ENCODE results near the gene HOXA13. TPM values are rescaled to one million over a fixed set of nuclear protein-coding genes. Genes with fewer than 3 reads are reported as not detected.

HOXA13 gene
- total RNA-seq, 4 donors from 2014 or later: not detected

DNA sequence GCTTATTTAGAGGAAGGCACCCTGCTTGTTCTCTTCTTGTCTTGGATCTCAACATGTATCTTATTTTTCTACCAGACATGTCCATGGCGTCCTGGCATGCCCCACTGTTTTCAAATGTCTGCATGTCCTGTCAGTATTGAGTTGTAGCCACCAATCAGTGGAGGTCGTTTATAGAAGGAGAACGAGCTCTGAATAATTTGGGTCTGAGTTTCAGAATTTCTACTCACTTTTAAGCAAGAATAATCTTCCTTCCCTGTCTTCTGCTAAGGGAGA, 2.9 kb upstream of the HOXA13 start:
- intact Hi-C loops (cut with DNase I): loop anchor here (10.0 kb wide), 1 partner anchor 722 kb away; no protein-coding TSS in a partner anchor
- DNase-seq: no peak
- TF ChIP-seq, protein P1, sequence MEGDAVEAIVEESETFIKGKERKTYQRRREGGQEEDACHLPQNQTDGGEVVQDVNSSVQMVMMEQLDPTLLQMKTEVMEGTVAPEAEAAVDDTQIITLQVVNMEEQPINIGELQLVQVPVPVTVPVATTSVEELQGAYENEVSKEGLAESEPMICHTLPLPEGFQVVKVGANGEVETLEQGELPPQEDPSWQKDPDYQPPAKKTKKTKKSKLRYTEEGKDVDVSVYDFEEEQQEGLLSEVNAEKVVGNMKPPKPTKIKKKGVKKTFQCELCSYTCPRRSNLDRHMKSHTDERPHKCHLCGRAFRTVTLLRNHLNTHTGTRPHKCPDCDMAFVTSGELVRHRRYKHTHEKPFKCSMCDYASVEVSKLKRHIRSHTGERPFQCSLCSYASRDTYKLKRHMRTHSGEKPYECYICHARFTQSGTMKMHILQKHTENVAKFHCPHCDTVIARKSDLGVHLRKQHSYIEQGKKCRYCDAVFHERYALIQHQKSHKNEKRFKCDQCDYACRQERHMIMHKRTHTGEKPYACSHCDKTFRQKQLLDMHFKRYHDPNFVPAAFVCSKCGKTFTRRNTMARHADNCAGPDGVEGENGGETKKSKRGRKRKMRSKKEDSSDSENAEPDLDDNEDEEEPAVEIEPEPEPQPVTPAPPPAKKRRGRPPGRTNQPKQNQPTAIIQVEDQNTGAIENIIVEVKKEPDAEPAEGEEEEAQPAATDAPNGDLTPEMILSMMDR (IDR thresholded peaks at IDR 0.05): no peak
- TF ChIP-seq POLR2A (IDR thresholded peaks at IDR 0.05): no peak
- Histone ChIP-seq H3K27ac (no peak overlapping the region), H3K4me3 (replicated peaks in 1 of 3) (no peak overlapping the region), H3K9me3 (no peaks in the 10 kb centered on the region), H3K36me3 (no peaks in the 10 kb centered on the region), H3K27me3 (peaks cover 69% of the 10 kb centered on the region), H3K4me1 (peaks cover 9 to 39% of the 10 kb centered on the region in 2 donors)
- 16 to 19% methylated on average over 3 of the region's 3 CpGs for WGBS, 2 donors

DNA sequence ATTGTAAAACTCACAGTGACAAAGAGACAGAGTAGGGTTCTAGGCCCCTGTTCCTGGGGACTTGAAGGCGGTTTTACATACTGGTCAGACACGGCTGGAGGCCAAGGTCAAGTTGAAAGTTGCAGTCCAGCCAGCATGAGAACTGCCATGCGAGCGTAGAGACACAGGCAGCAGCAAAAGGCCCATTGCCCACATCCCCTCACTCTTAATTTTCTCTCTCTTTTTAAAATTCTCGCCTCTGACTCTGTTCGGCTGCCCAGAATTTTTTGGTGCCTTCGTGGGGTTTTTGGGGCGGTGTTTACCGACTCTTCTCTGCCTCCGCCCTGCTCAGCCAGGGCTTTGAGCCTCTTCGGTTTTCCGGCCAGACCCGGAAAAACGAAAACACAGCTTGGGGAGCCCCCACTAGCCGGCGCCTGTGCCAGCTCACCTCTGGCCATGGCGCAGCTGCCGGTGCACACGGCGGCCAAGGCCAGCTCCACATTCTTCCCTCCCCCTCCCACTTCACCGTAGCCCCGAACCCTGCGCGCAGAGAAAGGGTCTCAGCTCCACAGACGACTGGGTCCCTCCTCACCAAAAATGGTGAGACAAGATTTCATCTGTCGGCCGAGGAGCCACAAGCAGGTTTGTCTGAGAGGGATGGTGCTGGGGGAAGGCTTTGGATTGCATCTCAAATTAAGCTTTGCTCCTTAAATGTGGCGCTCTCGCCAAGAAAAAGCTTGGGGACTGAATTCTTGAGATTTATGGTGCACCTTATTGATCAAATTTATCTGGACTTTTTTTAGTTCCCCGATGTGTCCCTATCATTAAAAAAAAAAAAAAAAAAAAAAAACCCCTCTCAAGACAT, 2.3 kb upstream of the HOXA13 start:
- 17 to 24% methylated on average over 22 to 29 of the region's 30 CpGs for WGBS, 2 donors
- Histone ChIP-seq H3K27me3 (peaks cover 75% of the 10 kb centered on the region), H3K4me3 (replicated peaks in 1 of 3) (no peak overlapping the region), H3K9me3 (no peaks in the 10 kb centered on the region), H3K27ac (no peak overlapping the region), H3K36me3 (no peaks in the 10 kb centered on the region), H3K4me1 (peaks cover 9 to 39% of the 10 kb centered on the region in 2 donors)
- TF ChIP-seq POLR2A (IDR thresholded peaks at IDR 0.05): no peak
- no peak for DNase-seq
- intact Hi-C loops (cut with DNase I): loop anchor here (10.0 kb wide), 1 partner anchor 723 kb away; no protein-coding TSS in a partner anchor

DNA sequence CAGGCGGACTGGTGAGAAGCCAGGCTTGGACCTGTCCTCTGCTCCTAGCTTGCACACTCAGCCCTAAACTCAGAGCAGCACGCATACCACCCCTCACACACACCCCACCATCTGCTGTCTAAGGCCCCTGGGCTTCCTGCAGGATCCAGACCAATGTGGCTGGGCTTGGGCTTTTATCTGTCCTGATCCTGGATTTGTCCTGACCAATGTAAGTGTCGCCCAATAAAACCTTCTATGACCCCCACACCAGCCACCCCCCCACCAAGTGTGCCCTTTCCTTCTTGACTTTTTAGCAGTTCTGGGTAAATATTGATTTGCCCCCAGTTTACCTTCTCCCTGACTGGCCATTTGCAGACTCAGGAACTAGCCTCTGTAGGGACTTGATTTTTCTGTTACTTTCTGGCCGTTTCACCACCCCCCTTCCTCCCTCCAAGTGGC, 1.7 kb upstream of the HOXA13 start:
- H3K27ac ChIP-seq: no peak overlapping the region
- no peaks in the 10 kb centered on the region for H3K36me3 ChIP-seq
- no peaks in the 10 kb centered on the region for H3K9me3 ChIP-seq
- WGBS, 2 donors: 21 to 24% methylated on average over 4 of the region's 4 CpGs
- H3K27me3 ChIP-seq: peaks cover 81% of the 10 kb centered on the region
- intact Hi-C loops (cut with DNase I): loop anchor here (10.0 kb wide), 1 partner anchor 723 kb away; no protein-coding TSS in a partner anchor
- no peak for DNase-seq
- H3K4me3 ChIP-seq (replicated peaks in 1 of 3): no peak overlapping the region
- TF ChIP-seq, protein P1 (IDR thresholded peaks at IDR 0.05): no peak
- TF ChIP-seq POLR2A (IDR thresholded peaks at IDR 0.05): no peak
- peaks cover 9 to 39% of the 10 kb centered on the region in 2 donors for H3K4me1 ChIP-seq

DNA sequence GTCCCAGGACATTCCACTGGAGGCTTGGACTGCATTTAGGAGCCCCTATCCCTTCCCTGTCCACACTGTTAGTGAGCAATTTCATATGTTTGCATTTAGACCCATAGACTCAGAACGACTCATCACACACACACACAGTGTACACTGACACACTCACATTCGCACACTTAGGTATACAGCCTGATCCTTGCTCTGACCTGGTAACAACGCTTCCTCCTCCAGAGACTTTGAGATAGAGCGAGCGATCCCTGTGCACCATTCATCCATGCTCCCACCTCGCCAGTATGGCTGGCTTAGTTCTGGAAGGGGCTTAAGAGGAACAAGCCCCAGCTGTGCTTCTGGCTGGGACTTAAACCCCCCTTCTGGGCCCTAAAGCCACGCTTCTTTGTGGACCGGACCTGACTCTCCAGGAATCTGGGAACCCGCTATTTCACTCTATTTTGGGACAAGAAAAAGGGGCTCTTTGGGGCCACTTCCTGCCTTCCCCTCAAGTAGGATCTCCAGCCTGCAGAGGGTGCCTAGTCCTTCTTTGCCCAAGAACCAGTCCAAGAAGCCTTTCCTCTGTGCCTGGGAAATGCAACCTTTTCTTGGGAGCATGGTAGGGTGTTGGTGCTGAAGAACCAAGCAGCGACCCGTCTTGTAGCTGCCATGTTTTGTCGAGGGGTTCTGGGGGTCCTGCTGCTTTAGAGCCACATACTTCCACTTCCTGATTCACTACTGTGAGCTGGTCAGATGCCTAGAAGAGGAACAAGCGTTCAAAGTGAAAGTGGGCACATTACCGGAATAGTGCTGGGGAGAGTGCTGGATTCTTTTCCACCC, 1.1 kb upstream of the HOXA13 start:
- intact Hi-C loops (cut with DNase I): loop anchor here (10.0 kb wide), 1 partner anchor 724 kb away; no protein-coding TSS in a partner anchor
- no peak overlapping the region for H3K4me3 ChIP-seq (replicated peaks in 1 of 3)
- 8 to 12% methylated on average over 13 to 14 of the region's 14 CpGs for WGBS, 2 donors
- DNase-seq: no peak
- no peak overlapping the region for H3K27ac ChIP-seq
- TF ChIP-seq, protein P1 (IDR thresholded peaks at IDR 0.05): no peak
- TF ChIP-seq POLR2A (IDR thresholded peaks at IDR 0.05): no peak
- H3K36me3 ChIP-seq: no peaks in the 10 kb centered on the region
- peaks cover 9 to 39% of the 10 kb centered on the region in 2 donors for H3K4me1 ChIP-seq
- no peaks in the 10 kb centered on the region for H3K9me3 ChIP-seq
- peaks cover 79% of the 10 kb centered on the region for H3K27me3 ChIP-seq

DNA sequence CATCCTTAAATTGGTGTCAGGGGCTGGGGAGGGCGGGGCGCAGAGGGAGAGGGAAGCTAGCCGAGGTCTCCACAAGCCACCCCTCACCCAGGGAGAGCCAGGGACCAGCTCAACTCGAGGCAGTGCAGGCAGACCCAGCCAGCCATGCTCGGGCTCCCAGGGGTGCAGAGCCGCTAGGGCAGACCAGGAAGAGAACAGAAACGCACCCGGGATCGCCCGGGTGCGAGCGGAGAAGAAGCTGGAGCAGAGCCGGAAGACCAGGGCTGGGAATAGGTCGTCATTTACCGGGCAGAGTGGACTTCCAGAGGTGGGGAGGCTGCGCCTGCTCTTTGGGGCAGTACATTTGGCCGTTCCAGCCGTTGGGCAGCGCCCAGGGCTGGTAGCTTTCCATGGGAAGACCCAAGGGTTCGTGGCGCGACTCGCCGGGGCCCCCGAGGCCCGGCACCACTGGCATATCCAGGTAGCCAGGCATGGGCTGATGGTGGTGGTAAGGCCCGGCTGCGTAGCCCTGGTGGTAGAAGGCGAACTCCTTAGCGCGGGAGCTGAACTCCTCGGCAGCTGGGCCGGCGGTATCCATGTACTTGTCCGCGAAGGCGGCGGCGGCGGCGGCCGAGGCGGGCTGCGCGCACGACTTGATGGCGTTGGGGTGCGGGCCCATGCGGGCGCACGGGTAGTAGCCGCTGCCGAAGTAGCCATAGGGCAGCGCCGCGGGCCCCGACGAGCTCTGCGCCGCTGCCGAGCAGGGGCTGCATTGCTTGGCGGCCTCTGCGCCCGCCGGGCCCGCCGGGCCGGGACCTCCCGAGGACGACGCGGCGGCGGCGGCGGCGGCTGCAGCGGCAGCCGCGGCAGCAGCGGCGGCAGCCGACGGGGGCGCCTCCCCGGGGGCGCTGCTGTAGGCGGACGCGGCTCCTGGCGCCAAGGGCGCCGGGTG, 755 bp downstream of the HOXA13 start:
- peaks cover 4 to 25% of the 10 kb centered on the region in 2 donors for H3K4me1 ChIP-seq
- 3 to 7% methylated on average over 12 to 19 of the region's 93 CpGs for WGBS, 2 donors
- H3K9me3 ChIP-seq: no peaks in the 10 kb centered on the region
- no peak for DNase-seq
- intact Hi-C loops (cut with DNase I): loop anchor here (5.0 to 10.0 kb wide), 2 partner anchors 823 to 896 kb away; no protein-coding TSS in a partner anchor
- no peak for TF ChIP-seq POLR2A (IDR thresholded peaks at IDR 0.05)
- TF ChIP-seq, protein P1 (IDR thresholded peaks at IDR 0.05): no peak
- H3K27me3 ChIP-seq: peaks cover 74% of the 10 kb centered on the region
- H3K27ac ChIP-seq: no peak overlapping the region
- no peak overlapping the region for H3K4me3 ChIP-seq (replicated peaks in 1 of 3)
- no peaks in the 10 kb centered on the region for H3K36me3 ChIP-seq
